ENCODE data around the gene RNF217. TPM values are rescaled to one million over a fixed set of nuclear protein-coding genes. Genes with fewer than 3 reads are reported as not detected.

RNF217 gene
- total and polyA plus RNA-seq, 10 of the 15 experiments (the other 5 are each of a cell fraction or from before 2014, with no cell fraction given) = under 0.01 to 11.7 (median 0.04) TPM; not detected in 3

- no peak for FAIRE-seq
- POLR2A ChIA-PET = interaction anchor here (0.6 kb wide), 1 partner anchor 891 kb away, joined by 4 read pairs; no protein-coding TSS in a partner anchor
These were observed 84.1 kb downstream of the RNF217 start for GRCh38 chr6:125046107-125046925.

More at GRCh38 chr6:125046107-125046925, 84.1 kb downstream of the RNF217 start:
- BruUV-seq (replicated peaks) = no TSS peak
- Histone ChIP-seq H3K9ac (ENCODE audit: control insufficient read depth, insufficient read depth, low read length) (no peak overlapping the region), H3K4me2 (ENCODE audit: control insufficient read depth, insufficient read depth) (no peak overlapping the region), H3K27me3 (replicated peaks in 1 of 2; ENCODE audit: control insufficient read depth in 2 of 2, insufficient read depth in 2 of 2, low read length in 1 of 2) (no peaks in the 10 kb centered on the region), H3K4me3 (no peak overlapping the region), H3K36me3 (ENCODE audit: control insufficient read depth in 2 of 2, insufficient read depth in 2 of 2, low read length in 1 of 2) (no peaks in the 10 kb centered on the region), H4K20me1 (ENCODE audit: control insufficient read depth, insufficient read depth) (no peaks in the 10 kb centered on the region), H3K4me1 (ENCODE audit: control insufficient read depth, insufficient read depth, low read length) (no peaks in the 10 kb centered on the region), H3K27ac (ENCODE audit: control insufficient read depth, insufficient read depth) (no peak overlapping the region), H3K9me3 (replicated peaks; ENCODE audit: control insufficient read depth, insufficient read depth, low read length) (no peaks in the 10 kb centered on the region), H2AFZ (ENCODE audit: control insufficient read depth, low read depth, low read length) (no peak overlapping the region), H3K79me2 (ENCODE audit: control insufficient read depth, insufficient read depth, low read length) (no peaks in the 10 kb centered on the region)
- CTCF ChIA-PET = interaction anchor here (0.5 kb wide), 1 partner anchor 51 kb away, joined by 3 read pairs; no protein-coding TSS in a partner anchor
- intact Hi-C loops (cut with micrococcal nuclease; ENCODE audit: unreplicated experiment) (no loop called here), in situ Hi-C loops (cut with MboI) (no loop called here)
- ATAC-seq (no peak), DNase-seq (ENCODE audit: low read depth, low spot score) (no peak)
- WGBS (ENCODE audit: insufficient coverage, insufficient replicate concordance, low lambda C conversion rate, missing lambda C conversion rate) = 16% methylated on average over 7 of the region's 7 CpGs
- RAD21 ChIA-PET (ENCODE audit: unreplicated experiment) = no interaction called here
- SMC1A ChIA-PET (ENCODE audit: uncharacterized antibody, unreplicated experiment) = no interaction called here
- no peak for TF ChIP-seq RUNX3 (IDR thresholded peaks at IDR 0.05; ENCODE audit: low read length)
- no peak for TF ChIP-seq MLLT1 (IDR thresholded peaks at IDR 0.05)
- TF ChIP-seq MTA3 (IDR thresholded peaks at IDR 0.05; ENCODE audit: borderline replicate concordance, low read length) = no peak
- no peak for TF ChIP-seq ZBTB11 (CRISPR knock-in tag; IDR thresholded peaks at IDR 0.05)
